ENCODE results near the gene PSMA1.

DNA sequence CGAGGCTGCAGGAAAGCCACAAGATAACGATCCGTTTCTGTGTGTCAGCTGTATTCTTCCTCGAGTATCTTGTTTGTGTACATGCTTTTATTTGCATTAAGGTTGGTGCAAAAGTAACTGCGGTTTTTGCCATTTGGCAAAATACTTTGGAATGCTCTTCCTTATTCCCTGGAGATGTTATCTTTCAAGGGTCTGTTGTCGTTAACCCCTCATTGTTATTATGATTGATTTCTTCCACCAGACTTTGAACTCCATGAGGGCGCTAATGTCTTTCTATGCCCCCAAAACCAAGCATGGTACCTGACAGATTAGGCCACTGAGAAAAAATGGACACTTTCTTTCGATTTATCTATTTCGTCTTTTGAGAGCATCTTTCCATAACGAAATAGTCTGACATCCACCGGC lies 563 bp upstream of the PSMA1 start:
- TF ChIP-seq, protein P1, sequence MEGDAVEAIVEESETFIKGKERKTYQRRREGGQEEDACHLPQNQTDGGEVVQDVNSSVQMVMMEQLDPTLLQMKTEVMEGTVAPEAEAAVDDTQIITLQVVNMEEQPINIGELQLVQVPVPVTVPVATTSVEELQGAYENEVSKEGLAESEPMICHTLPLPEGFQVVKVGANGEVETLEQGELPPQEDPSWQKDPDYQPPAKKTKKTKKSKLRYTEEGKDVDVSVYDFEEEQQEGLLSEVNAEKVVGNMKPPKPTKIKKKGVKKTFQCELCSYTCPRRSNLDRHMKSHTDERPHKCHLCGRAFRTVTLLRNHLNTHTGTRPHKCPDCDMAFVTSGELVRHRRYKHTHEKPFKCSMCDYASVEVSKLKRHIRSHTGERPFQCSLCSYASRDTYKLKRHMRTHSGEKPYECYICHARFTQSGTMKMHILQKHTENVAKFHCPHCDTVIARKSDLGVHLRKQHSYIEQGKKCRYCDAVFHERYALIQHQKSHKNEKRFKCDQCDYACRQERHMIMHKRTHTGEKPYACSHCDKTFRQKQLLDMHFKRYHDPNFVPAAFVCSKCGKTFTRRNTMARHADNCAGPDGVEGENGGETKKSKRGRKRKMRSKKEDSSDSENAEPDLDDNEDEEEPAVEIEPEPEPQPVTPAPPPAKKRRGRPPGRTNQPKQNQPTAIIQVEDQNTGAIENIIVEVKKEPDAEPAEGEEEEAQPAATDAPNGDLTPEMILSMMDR (conservative IDR thresholded peaks at IDR 0.05 in 1 of 2, IDR thresholded peaks at IDR 0.05 in 1 of 2; ENCODE audit: extremely low read depth in 1 of 2, insufficient read depth in 1 of 2, low read depth in 1 of 2, low read length in 2 of 2): no peak
- no peak for TF ChIP-seq EZH2 (IDR thresholded peaks at IDR 0.05; ENCODE audit: borderline replicate concordance, low read length)
